ENCODE measurements around the gene KLHDC4.

Gene KLHDC4

GRCh38 chr16:87740909-87741424, 24.8 kb downstream of the KLHDC4 start:
- no peak overlapping the region for H2BK5ac ChIP-seq (ENCODE audit: low read depth, low read length, poor library complexity)
- H4K8ac ChIP-seq (ENCODE audit: low read depth, low read length): no peak overlapping the region
- no peak overlapping the region for H4K91ac ChIP-seq (ENCODE audit: low read depth, low read length)

GRCh38 chr16:87740441-87740840, 25.3 kb downstream of the KLHDC4 start:
- Histone ChIP-seq H3K4me3 (ENCODE audit: low read depth, low read length) (no peak overlapping the region), H3K14ac (ENCODE audit: low read length) (no peak overlapping the region), H3K23ac (ENCODE audit: low read length) (no peak overlapping the region), H3K4me1 (ENCODE audit: control insufficient read depth in 1 of 2, insufficient read depth in 2 of 2, low read length in 2 of 2) (no peaks in the 10 kb centered on the region), H3K27ac (ENCODE audit: low read depth, low read length) (no peak overlapping the region), H3K9ac (ENCODE audit: low read length) (no peak overlapping the region), H2BK120ac (ENCODE audit: insufficient read depth, low read length, poor library complexity) (no peak overlapping the region), H3K4me2 (ENCODE audit: low read length) (no peak overlapping the region), H4K12ac (ENCODE audit: low read depth, low read length) (no peak overlapping the region), H3K4ac (ENCODE audit: low read depth, low read length) (no peak overlapping the region), H3K79me2 (ENCODE audit: control insufficient read depth, insufficient read depth, low read length, poor library complexity) (no peaks in the 10 kb centered on the region), H2BK5ac (ENCODE audit: low read depth, low read length, poor library complexity) (no peak overlapping the region), H3K27me3 (ENCODE audit: insufficient read depth, low read length) (no peaks in the 10 kb centered on the region), H4K8ac (ENCODE audit: low read depth, low read length) (no peak overlapping the region), H3K18ac (ENCODE audit: low read length) (no peak overlapping the region), H4K91ac (ENCODE audit: low read depth, low read length) (no peak overlapping the region), H3K36me3 (ENCODE audit: control insufficient read depth in 1 of 2, insufficient read depth in 2 of 2, low read length in 2 of 2) (peaks cover 22 to 31% of the 10 kb centered on the region in 2 experiments), H2AK5ac (ENCODE audit: low read length) (no peak overlapping the region), H2BK12ac (ENCODE audit: low read length) (no peak overlapping the region), H3K79me1 (ENCODE audit: low read length) (no peaks in the 10 kb centered on the region), H2AFZ (ENCODE audit: insufficient read depth, low read length, poor library complexity) (no peak overlapping the region), H3K9me3 (ENCODE audit: insufficient read depth, low read depth, low read length) (no peaks in the 10 kb centered on the region)
- WGBS (ENCODE audit: extremely low coverage, insufficient coverage, insufficient read length): no CpG with 5 or more reads among the region's 8 CpGs
- DNase-seq: no peak

More at GRCh38 chr16:87740909-87741424, 24.8 kb downstream of the KLHDC4 start:
- no peak overlapping the region for H3K4me2 ChIP-seq (ENCODE audit: low read length)
- no peak overlapping the region for H3K4ac ChIP-seq (ENCODE audit: low read depth, low read length)
- H3K27ac ChIP-seq (ENCODE audit: low read depth, low read length): no peak overlapping the region
- no peaks in the 10 kb centered on the region for H3K4me1 ChIP-seq (ENCODE audit: control insufficient read depth in 1 of 2, insufficient read depth in 2 of 2, low read length in 2 of 2)
- H2BK12ac ChIP-seq (ENCODE audit: low read length): no peak overlapping the region
- no peak overlapping the region for H3K18ac ChIP-seq (ENCODE audit: low read length)
- no peak overlapping the region for H3K9ac ChIP-seq (ENCODE audit: low read length)
- no peaks in the 10 kb centered on the region for H3K79me2 ChIP-seq (ENCODE audit: control insufficient read depth, insufficient read depth, low read length, poor library complexity)
- no peak overlapping the region for H3K4me3 ChIP-seq (ENCODE audit: low read depth, low read length)
- H4K12ac ChIP-seq (ENCODE audit: low read depth, low read length): no peak overlapping the region
- H3K9me3 ChIP-seq (ENCODE audit: insufficient read depth, low read depth, low read length): no peaks in the 10 kb centered on the region
- H3K27me3 ChIP-seq (ENCODE audit: insufficient read depth, low read length): no peaks in the 10 kb centered on the region
- H2AFZ ChIP-seq (ENCODE audit: insufficient read depth, low read length, poor library complexity): no peak overlapping the region
- H3K79me1 ChIP-seq (ENCODE audit: low read length): no peaks in the 10 kb centered on the region
- no peak overlapping the region for H2BK120ac ChIP-seq (ENCODE audit: insufficient read depth, low read length, poor library complexity)
- H3K14ac ChIP-seq (ENCODE audit: low read length): no peak overlapping the region
- H3K36me3 ChIP-seq (ENCODE audit: control insufficient read depth in 1 of 2, insufficient read depth in 2 of 2, low read length in 2 of 2): peaks cover 22 to 35% of the 10 kb centered on the region in 2 experiments
- no peak for DNase-seq
- WGBS (ENCODE audit: extremely low coverage, insufficient coverage, insufficient read length): no CpG with 5 or more reads among the region's 11 CpGs
- no peak overlapping the region for H2AK5ac ChIP-seq (ENCODE audit: low read length)
- no peak overlapping the region for H3K23ac ChIP-seq (ENCODE audit: low read length)

GRCh38 chr16:87739801-87740200, 26.0 kb downstream of the KLHDC4 start:
- no peaks in the 10 kb centered on the region for H3K9me3 ChIP-seq (ENCODE audit: insufficient read depth, low read depth, low read length)
- H3K27ac ChIP-seq (ENCODE audit: low read depth, low read length): no peak overlapping the region
- H3K79me2 ChIP-seq (ENCODE audit: control insufficient read depth, insufficient read depth, low read length, poor library complexity): no peaks in the 10 kb centered on the region
- H3K14ac ChIP-seq (ENCODE audit: low read length): no peak overlapping the region
- H4K12ac ChIP-seq (ENCODE audit: low read depth, low read length): no peak overlapping the region
- no peak overlapping the region for H2BK12ac ChIP-seq (ENCODE audit: low read length)
- no peak overlapping the region for H2AFZ ChIP-seq (ENCODE audit: insufficient read depth, low read length, poor library complexity)
- H2BK5ac ChIP-seq (ENCODE audit: low read depth, low read length, poor library complexity): no peak overlapping the region
- H3K36me3 ChIP-seq (ENCODE audit: control insufficient read depth in 1 of 2, insufficient read depth in 2 of 2, low read length in 2 of 2): peaks cover 22 to 28% of the 10 kb centered on the region in 2 experiments
- H3K27me3 ChIP-seq (ENCODE audit: insufficient read depth, low read length): no peaks in the 10 kb centered on the region
- H3K4me1 ChIP-seq (ENCODE audit: control insufficient read depth in 1 of 2, insufficient read depth in 2 of 2, low read length in 2 of 2): no peaks in the 10 kb centered on the region
- no peak overlapping the region for H4K8ac ChIP-seq (ENCODE audit: low read depth, low read length)
- no peak overlapping the region for H3K4me3 ChIP-seq (ENCODE audit: low read depth, low read length)
- no peak overlapping the region for H3K18ac ChIP-seq (ENCODE audit: low read length)
- no peak overlapping the region for H3K4ac ChIP-seq (ENCODE audit: low read depth, low read length)
- no peak for DNase-seq
- no peaks in the 10 kb centered on the region for H3K79me1 ChIP-seq (ENCODE audit: low read length)
- H3K9ac ChIP-seq (ENCODE audit: low read length): no peak overlapping the region
- H2AK5ac ChIP-seq (ENCODE audit: low read length): no peak overlapping the region
- H2BK120ac ChIP-seq (ENCODE audit: insufficient read depth, low read length, poor library complexity): no peak overlapping the region
- no peak overlapping the region for H3K23ac ChIP-seq (ENCODE audit: low read length)
- WGBS (ENCODE audit: extremely low coverage, insufficient coverage, insufficient read length): no CpG with 5 or more reads among the region's 8 CpGs
- no peak overlapping the region for H3K4me2 ChIP-seq (ENCODE audit: low read length)
- no peak overlapping the region for H4K91ac ChIP-seq (ENCODE audit: low read depth, low read length)

- no peak overlapping the region for H4K91ac ChIP-seq (ENCODE audit: low read depth, low read length)
- H2BK5ac ChIP-seq (ENCODE audit: low read depth, low read length, poor library complexity): no peak overlapping the region
- H2BK120ac ChIP-seq (ENCODE audit: insufficient read depth, low read length, poor library complexity): no peak overlapping the region
- H3K4me2 ChIP-seq (ENCODE audit: low read length): no peak overlapping the region
- H3K4me3 ChIP-seq (ENCODE audit: low read depth, low read length): no peak overlapping the region
- no peak overlapping the region for H3K27ac ChIP-seq (ENCODE audit: low read depth, low read length)
- no peak overlapping the region for H3K9ac ChIP-seq (ENCODE audit: low read length)
- no peak overlapping the region for H3K18ac ChIP-seq (ENCODE audit: low read length)
- H3K79me2 ChIP-seq (ENCODE audit: control insufficient read depth, insufficient read depth, low read length, poor library complexity): no peaks in the 10 kb centered on the region
- H2AK5ac ChIP-seq (ENCODE audit: low read length): no peak overlapping the region
- no peaks in the 10 kb centered on the region for H3K9me3 ChIP-seq (ENCODE audit: insufficient read depth, low read depth, low read length)
- no peak overlapping the region for H4K12ac ChIP-seq (ENCODE audit: low read depth, low read length)
- peaks cover 8 to 23% of the 10 kb centered on the region in 2 experiments for H3K36me3 ChIP-seq (ENCODE audit: control insufficient read depth in 1 of 2, insufficient read depth in 2 of 2, low read length in 2 of 2)
- no peaks in the 10 kb centered on the region for H3K79me1 ChIP-seq (ENCODE audit: low read length)
- no peak overlapping the region for H3K14ac ChIP-seq (ENCODE audit: low read length)
- no CpG with 5 or more reads among the region's 12 CpGs for WGBS (ENCODE audit: extremely low coverage, insufficient coverage, insufficient read length)
- no peak for DNase-seq
- H3K23ac ChIP-seq (ENCODE audit: low read length): no peak overlapping the region
- H3K27me3 ChIP-seq (ENCODE audit: insufficient read depth, low read length): no peaks in the 10 kb centered on the region
- no peak overlapping the region for H3K4ac ChIP-seq (ENCODE audit: low read depth, low read length)
- no peak overlapping the region for H2AFZ ChIP-seq (ENCODE audit: insufficient read depth, low read length, poor library complexity)
- no peaks in the 10 kb centered on the region for H3K4me1 ChIP-seq (ENCODE audit: control insufficient read depth in 1 of 2, insufficient read depth in 2 of 2, low read length in 2 of 2)
- no peak overlapping the region for H2BK12ac ChIP-seq (ENCODE audit: low read length)
- H4K8ac ChIP-seq (ENCODE audit: low read depth, low read length): no peak overlapping the region
Measured at GRCh38 chr16:87736008-87736382, 29.8 kb downstream of the KLHDC4 start.

Data from trophoblast cell (in vitro differentiated cells and primary cell).